ENCODE data around the gene GNG13.
"Not testable (repeated sequence)": the region's sequence is repeated elsewhere in the genome, so short reads cannot be mapped to it uniquely, and the experiment has no call there.

GNG13 gene

DNA sequence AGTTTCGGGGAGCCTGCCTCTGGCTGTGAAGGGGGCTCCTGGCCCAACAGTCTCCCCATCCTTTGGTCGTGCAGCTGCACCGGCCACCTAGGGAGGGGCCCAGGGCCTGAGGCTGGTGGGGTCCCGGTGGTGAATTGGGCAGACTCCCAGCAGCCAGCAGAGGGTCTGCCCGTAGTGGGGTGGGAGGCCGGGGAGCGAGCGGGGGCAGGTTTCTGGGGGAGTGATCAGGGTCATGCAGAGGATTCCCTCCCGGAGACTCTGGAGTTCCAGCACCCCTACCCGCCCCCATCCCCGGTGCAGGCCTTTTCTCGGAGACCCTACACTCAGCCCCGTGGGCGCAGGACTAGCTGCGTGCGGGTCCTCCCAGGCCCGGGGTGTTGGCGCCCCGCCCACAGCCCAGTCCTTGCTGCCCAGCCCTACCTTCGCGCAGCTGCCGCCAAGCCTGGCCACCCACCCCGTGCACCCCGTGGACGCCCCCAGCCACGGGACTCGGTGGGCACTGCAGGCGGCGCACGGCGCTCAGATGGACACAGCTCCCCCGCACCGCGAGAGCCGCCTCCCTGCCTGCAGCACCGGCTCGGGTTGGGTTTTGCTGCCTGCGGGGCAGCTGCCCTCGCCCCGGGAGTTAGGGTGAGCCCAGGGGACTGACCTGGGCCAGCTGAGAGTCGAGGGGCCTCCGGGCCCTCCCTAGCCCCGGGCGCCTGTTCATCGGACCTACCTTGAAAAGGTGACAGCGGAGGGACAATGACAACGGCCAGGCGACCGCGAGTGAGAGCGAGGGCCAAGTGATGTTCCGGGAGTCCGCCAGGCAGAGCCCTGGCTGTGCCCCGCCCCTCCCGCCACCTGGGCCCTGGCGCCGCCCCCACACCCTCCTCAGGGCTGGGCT is at the start of gene GNG13:
TSS of gene GNG13 (minus strand) at position 787 of the 886 bp plus-strand sequence. CDS start 1,657 bp downstream, outside the sequence.
- DNase-seq (ENCODE audit: low read depth in 2 of 2), result no peak

DNA sequence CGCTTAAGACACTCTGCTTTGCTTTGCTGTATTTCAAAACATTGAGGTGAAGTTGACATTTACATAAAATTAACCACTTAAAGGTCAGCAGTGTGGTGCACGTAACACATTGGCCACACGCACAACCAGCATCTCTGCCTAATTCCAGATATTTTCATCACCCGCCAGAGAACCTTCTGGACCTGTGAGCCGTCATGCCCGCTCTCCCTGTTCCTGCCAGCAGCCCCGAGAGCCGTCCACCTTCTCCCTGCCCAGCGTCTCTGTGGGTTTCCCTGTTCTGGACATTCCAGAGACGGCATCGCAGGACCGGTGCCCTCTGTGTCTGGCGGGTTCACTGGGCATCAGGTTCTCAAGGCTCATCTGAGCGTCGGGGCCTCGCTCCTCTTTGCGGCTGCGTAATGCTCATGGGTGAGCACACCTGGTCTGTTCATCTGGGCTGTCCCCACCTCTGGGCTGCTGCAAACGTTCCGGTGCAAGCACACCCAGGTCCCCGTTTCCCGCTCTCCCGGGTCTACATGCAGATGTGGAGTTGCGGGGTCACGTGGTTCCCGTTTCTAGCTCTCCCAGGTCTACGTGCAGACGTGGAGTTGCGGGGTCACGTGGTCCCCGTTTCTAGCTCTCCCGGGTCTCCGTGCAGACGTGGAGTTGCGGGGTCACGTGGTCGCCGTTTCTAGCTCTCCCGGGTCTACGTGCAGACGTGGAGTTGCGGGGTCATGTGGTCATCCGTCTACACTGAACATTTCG is 48.1 kb upstream of the GNG13 start:
- no peak for DNase-seq (ENCODE audit: low read depth in 2 of 2)

- no peak for DNase-seq (ENCODE audit: low read depth in 2 of 2)
Measured at GRCh38 chr16:847681-848445, 47.3 kb upstream of the GNG13 start.

DNA sequence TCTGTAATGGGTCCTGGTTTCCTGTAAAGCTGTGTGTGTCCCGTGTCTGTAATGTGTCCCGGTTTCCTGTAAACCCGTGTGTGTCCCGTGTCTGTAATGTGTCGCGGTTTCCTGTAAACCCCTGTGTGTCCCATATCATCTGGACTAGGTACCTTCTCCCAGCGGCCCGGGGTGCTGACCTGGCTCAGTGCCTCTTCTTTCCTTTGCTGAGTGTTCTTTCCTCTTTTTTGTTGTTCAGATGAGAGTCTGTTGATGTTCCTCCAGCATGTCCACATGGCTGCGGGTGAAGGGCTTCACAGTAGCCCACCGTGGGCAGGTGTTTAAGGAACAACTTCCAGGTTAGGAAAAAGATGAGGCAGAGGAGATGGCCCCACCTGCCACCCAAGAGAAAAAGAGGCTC is 46.6 kb upstream of the GNG13 start:
- no peak for DNase-seq (ENCODE audit: low read depth in 2 of 2)

GRCh38 chr16:845351-845745 is 44.8 kb upstream of the GNG13 start:
- no peak for DNase-seq (ENCODE audit: low read depth in 2 of 2)

- no peak for DNase-seq (ENCODE audit: low read depth in 2 of 2)
Measured at GRCh38 chr16:844638-845350, 44.3 kb upstream of the GNG13 start.

DNA sequence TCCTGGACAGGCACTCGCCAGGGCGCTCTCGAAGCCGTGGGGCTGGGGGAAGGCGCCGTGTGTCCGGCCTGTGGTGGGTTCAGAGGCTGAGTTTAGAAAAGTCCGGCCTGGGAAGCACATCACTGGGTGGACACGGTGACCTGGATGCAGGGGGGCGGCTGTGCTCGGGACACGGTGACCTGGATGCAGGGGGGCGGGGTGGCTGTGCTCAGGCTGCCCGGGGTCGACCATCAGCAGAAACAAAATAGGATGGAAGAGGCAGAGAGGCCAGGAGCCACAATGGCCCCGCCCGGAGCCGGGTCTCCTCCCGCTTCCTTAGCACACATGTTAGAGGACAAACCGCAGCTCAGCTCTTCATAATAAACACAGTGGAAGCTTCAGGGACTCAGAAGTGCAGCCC is 43.2 kb upstream of the GNG13 start:
- no peak for DNase-seq (ENCODE audit: low read depth in 2 of 2)

DNA sequence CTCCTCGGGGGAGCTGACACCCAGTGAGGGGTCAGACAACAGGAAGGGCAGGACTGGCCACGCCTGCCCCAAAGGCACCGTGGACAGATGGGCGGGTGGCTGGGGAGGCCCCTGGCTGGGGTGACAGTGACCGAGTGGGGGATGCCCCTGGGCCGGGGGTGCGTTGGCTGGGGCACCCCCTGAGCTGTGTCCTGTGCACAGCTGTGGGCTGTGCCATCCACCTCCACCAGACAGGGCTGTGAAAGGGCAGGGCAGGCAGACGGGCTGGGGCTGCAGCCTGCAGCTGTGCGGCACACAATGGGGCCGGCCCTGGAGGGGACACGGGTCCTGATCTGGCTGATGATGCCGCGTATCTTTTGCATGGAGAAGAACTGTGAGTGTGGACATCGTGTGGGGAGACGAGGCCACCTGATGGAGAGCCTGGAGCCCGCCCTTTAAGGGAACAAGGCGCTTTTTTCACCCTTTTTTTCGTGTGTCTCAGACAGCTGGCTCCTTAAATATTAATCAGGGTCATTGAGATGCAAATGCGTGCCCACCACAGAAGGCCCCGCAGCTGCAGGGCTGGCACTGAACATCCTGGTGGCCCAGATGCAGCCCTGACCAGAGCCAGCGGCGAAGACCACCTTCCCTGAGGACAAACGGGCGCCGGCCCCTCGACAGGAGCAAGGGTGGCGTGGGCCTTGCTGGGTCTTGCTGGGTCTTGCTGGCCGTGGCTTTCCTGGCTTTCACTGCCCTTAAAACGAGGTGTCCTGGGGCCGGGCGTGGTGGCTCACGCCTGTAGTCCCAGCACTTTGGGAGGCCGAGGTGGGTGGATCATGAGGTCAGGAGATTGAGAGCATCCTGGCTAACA is 42.4 kb upstream of the GNG13 start:
- no peak for DNase-seq (ENCODE audit: low read depth in 2 of 2)

DNA sequence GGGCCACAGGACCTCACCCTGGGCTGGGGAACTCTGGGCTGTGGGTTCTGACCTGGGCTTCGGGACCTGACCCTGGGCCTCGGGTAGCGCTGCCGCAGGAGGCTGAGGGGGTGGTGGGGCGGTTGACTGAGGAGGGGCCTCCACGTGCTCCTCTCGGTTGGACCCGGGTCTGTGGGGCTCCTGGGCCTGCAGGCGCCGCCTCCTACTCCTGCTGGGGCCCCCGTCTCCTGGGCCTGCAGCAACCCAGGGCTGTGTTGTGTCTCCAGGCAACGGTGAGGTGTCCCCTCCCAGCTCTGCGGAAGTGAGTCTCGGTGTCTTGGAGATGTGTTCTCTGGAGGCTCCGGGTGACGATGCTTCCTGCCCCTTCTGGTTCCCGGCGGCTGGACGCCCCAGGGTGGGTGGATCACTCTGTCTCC is 41.5 kb upstream of the GNG13 start:
- no peak for DNase-seq (ENCODE audit: low read depth in 2 of 2)

DNA sequence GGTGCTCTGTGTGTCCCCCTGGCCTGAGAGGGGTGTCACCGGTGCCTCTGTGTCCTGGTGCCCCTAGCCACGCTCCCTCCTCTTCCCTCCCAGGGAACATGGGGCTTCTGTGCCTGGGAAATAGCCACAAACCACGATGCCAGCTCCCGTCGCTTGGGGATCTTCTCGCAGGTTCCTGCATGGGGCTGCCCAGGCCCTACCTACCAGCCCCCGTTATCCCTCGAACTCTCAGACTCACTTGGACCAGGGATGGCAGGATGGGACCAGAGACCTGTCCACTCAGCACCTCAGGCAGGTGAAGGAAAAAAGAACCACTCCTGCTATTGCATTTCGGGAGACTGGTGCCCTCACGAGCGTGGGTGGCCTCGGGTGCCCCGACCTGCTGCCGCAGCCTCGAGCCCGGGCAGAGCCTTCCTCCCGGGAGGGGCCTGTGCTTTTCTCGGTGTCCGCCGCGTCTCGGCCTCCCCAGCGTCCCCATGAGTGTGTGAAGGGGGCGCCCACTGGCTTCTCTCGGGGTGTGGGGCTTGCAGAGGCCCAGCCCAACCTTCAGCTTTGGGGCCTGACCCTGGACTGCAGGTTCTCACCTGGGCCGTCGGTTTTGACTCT is 41.0 kb upstream of the GNG13 start:
- no peak for DNase-seq (ENCODE audit: low read depth in 2 of 2)

DNA sequence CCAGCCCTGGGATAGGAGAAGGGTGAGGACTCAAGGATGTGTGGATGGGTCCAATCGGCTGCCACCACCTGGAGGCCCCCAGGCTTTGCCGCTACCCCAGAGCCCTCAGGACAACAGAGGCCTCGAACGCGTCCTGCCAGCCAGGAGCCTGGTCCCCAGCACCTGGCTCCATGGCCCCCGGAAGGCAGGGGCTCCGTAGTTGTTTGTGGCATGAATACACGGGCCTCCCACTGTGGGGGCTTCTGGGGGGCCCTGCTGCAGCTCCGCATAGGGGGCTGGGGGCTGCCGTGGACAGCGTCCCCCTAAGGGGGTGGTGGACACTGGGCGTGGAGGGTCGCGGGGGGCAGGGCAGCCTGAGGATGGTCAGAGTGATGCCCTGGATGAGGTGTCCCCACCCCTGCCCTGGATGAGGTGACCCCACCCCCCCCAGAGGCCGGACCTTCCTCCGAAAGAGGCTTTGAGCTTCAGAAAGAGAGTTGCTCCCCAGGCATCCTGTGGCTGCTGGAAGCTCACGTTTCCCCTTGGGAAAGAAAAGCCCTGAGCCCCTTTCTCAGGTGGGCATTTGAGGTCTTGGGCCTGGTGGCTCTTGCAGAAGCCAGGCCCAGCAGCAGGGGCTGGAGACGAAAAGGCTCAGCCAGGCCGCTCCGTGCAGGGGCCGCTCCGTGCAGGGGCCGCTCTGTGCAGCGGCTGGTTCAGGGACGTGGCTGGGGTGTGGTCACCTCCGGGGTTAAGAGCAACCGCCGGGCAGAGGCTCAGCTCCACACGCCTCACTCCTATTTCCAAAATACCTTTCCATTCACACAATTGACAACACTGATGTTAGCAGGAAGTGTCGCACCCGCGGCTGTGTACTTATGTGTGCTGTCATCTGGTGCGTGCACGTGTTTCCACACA is 40.3 kb upstream of the GNG13 start:
- no peak for DNase-seq (ENCODE audit: low read depth in 2 of 2)

DNA sequence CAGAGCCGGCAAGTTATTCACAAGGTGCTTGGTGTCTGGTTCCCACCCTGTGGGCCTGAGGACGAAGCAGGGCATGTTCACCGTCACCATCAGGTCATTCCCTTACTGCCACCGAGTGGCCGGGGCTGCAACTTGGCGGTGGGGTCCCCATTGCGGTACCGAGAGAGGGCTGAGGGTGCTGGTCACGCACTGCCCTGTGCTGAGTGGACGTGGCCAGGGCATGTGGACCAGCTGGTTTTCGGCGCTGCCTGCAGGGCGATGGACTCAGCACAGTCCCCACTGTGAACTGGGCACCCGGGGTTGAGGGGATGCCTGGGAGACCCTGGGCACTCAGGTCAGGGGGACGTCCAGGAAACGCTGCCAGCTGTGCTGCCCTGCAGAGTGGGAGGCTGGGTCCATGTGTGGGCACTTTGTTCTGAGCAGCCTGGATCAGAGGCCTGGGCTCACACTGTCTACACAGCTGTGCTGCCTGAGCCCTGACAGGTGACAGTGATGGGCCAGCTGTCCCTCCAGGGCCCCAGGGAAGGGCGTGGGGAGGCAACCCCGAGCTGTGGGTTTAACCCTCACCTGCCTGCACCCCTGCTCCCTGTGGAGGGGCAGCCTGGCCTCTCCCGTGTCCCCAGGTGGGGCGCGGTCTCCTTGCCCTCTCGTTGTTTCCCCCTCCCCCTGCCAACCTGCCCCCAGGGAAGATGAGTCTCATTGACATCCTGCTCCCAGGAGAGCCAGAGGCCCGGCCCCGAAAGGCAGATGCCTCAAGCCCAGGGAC is 39.3 kb upstream of the GNG13 start:
- DNase-seq (ENCODE audit: low read depth in 2 of 2), result no peak

DNA sequence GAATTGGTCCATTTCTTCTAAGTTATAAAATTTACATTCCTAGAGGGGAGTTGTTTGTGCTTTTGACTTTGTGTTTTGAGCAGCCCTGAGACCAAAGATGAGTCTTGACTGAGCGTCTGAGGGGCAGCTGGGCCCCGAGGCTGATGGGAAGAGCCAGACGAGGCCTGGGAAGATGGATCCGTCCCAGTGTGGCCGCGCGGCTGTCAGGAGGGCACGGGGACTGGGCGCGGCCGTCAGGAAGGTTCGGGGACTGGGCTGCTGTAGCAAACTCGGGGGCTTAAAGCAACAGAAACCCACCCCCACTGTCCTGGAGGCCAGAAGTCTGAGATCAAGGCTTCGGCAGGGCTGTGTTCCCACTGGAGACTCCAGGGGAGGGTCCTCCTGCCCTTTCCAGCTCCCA is 38.2 kb upstream of the GNG13 start:
- no peak for DNase-seq (ENCODE audit: low read depth in 2 of 2)

DNA sequence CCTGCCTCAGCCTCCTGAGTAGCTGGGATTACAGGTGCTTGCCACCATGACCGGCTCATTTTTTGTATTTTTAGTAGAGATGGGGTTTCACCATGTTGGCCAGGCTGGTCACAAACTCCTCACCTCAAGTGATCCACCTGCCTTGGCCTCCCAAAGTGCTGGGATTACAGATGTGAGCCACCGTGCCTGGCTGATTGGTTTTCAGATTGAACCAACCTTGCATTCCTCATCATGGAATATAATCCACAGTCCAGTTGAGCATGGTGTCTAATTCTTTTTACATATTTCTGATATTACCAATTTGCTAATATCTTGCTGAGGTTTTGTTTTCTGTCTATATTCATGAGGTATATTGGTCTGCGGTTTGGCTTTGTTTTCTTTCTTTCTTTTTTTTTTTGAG is 36.3 kb upstream of the GNG13 start:
- DNase-seq (ENCODE audit: low read depth in 2 of 2), result not testable (repeated sequence)

GRCh38 chr16:836221-836620 is 35.7 kb upstream of the GNG13 start:
- DNase-seq (ENCODE audit: low read depth in 2 of 2), result no peak

DNA sequence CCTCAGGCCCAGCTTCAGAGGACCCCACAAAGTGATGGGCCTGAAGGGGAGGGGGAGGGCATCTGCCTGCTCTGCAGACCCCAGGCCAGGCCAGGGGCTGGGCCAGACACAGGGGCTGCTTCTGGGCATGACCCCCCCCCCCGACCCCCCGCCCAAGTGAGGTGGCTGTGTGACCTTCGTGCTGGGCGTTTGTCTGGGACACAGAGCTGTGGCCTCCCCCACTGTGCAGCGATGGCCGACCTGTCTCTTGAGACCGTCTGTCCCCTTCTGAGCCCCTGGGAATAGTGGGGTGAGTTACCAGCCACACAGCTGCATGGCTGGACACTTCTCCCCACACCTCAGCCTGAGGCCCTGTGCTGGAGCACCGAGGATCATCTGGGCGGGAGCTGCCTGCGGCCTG is 34.8 kb upstream of the GNG13 start:
- DNase-seq (ENCODE audit: low read depth in 2 of 2), result no peak

DNA sequence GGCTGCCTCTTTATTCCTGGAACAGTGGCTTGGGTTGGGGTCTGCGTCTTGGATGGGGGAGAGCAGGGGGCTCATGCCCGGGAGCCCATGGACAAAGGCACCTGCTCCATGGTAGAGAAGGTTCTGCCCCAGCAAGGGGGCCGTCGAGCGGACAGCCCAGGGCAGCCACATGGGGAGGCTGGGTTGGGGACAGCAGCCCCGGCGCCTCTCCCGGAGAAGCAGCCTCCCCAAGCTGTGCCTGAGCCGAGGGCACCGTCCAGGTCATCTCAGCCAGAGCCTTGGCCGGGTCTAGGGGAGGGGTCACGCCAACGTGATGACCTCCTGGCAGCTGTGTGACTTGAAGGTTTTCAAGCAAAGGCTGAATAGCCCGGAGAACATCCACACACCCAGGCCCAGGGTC is 32.9 kb upstream of the GNG13 start:
- no peak for DNase-seq (ENCODE audit: low read depth in 2 of 2)

DNA sequence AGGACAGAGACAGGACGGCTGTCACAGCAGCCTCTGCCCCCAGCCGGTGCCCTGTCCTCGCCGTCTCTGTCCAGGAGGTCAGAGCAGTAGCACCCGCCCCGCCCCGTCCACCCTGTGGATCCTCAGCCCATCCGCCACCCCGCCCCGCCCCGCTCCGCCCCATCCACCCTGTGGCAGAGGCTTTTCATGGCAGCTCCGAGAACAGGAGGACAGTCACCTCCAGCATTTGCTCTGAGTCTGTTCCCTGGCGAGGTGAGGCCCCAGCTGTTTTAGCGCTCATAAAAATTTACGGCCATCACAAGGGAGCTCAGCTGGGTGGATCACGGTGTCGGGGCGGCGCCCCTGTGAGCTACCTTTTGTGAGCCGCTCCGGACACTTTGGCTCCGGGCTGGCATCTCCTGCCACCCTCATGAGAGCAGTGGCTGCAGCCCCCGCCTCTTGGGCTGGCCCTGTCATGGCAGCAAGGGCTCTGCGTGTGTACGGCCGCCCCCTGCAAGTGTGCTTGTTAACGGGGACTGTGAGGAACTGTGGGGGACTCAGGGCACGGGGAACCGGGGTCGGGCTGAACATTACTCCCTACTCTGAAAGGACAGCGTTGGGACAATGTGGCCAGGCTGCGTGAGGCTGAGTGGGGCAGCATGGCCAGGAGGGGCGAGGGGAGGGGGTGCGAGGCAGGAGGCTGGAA is 32.3 kb upstream of the GNG13 start:
- DNase-seq (ENCODE audit: low read depth in 2 of 2), result no peak

Measured in stimulated activated CD8-positive, alpha-beta memory T cell treated with anti-CD3 and anti-CD28 coated beads, Interleukin-15, amount 100 ng/mL, for 4 hours (primary cell).